OCI-LY1 (cell line): Measurements from ENCODE around the gene PRKAR2A.

Experiments used
- H2AFZ ChIP-seq: fragments of 200-600 bp; sonication (generic), shearing (Covaris generic); 2 replicates; pipeline ENCODE4 v1.6.0; 2014; ENCODE audit warnings: antibody characterized with exemption, mild to moderate bottlenecking, low read length
- H3F3A ChIP-seq: fragments of 200-600 bp; sonication (generic), shearing (Covaris generic); 2 replicates; pipeline ENCODE4 v1.6.0; 2014; ENCODE audit warnings: mild to moderate bottlenecking, antibody characterized with exemption, low read length, moderate library complexity; ENCODE audit not compliant: insufficient read depth
- H3K27ac ChIP-seq: fragments of 200-600 bp; sonication (generic); 2 replicates; pipeline ENCODE4 v1.5.1; 2014; ENCODE audit warnings: low read length, mixed run types, mild to moderate bottlenecking, low read depth; ENCODE audit not compliant: poor library complexity, severe bottlenecking
- H3K27me3 ChIP-seq: fragments of 200-600 bp; sonication (generic); 2 replicates; pipeline ENCODE4 v1.6.0; 2014; ENCODE audit warnings: antibody characterized with exemption, mild to moderate bottlenecking, low read length, moderate library complexity; ENCODE audit not compliant: insufficient read depth
- H3K36me3 ChIP-seq: fragments of 200-600 bp; sonication (generic); 2 replicates; pipeline ENCODE4 v1.6.1; 2014; ENCODE audit warnings: mild to moderate bottlenecking, antibody characterized with exemption, low read length, moderate library complexity, mixed read lengths; ENCODE audit not compliant: insufficient read depth
- H3K4me1 ChIP-seq: fragments of 200-600 bp; sonication (generic); 2 replicates; pipeline ENCODE4 v1.5.1; 2014; ENCODE audit warnings: mild to moderate bottlenecking, low read length, moderate library complexity; ENCODE audit not compliant: insufficient read depth, severe bottlenecking
- H3K4me2 ChIP-seq: fragments of 200-600 bp; sonication (generic), shearing (Covaris generic); 2 replicates; pipeline ENCODE4 v1.6.1; 2014; ENCODE audit warnings: low read length
- H3K4me3 ChIP-seq: fragments of 200-600 bp; sonication (generic); 2 replicates; pipeline ENCODE4 v1.5.1; 2014; ENCODE audit warnings: low read length, low read depth, mild to moderate bottlenecking, mixed read lengths; ENCODE audit not compliant: poor library complexity, severe bottlenecking
- H3K79me2 ChIP-seq: fragments of 200-600 bp; shearing (Covaris generic); 2 replicates; pipeline ENCODE4 v1.6.1; 2016; ENCODE audit warnings: mixed run types, low read length, mixed read lengths; ENCODE audit not compliant: insufficient read depth
- H3K9ac ChIP-seq: fragments of 200-600 bp; sonication (generic), shearing (Covaris generic); 2 replicates; pipeline ENCODE4 v1.6.1; 2014; ENCODE audit warnings: mild to moderate bottlenecking, low read length, mixed read lengths
- H3K9me2 ChIP-seq: fragments of 200-600 bp; sonication (generic), shearing (Covaris generic); 2 replicates; pipeline ENCODE4 v1.6.1; 2014; ENCODE audit warnings: low read depth, mild to moderate bottlenecking, low read length, mixed read lengths
- H3K9me3 ChIP-seq: fragments of 200-600 bp; shearing (Covaris generic); 2 replicates; pipeline ENCODE4 v1.6.1; 2014; ENCODE audit warnings: low read length, mixed read lengths
- H4K20me1 ChIP-seq: fragments of 200-600 bp; sonication (generic), shearing (Covaris generic); 2 replicates; pipeline ENCODE4 v1.6.0; 2016; ENCODE audit warnings: mild to moderate bottlenecking, low read length; ENCODE audit not compliant: insufficient read depth
- CTCF ChIP-seq: fragments of 200-600 bp; sonication (generic), shearing (Covaris generic); IDR thresholded peaks from 2 replicates; pipeline ENCODE4 v1.5.1; 2017; ENCODE audit warnings: mild to moderate bottlenecking, antibody characterized with exemption, low read length, moderate library complexity, mixed read lengths
- EZH2 ChIP-seq: fragments of 200-600 bp; sonication (generic), shearing (Covaris generic); IDR thresholded peaks from 2 replicates; pipeline ENCODE4 v1.8.0; 2017; ENCODE audit warnings: borderline replicate concordance, mixed run types, mild to moderate bottlenecking, antibody characterized with exemption, low read length, moderate library complexity, mixed read lengths

Gene PRKAR2A

GRCh38 chr3:48711727-48712126 is 135.9 kb downstream of the PRKAR2A start:
- Histone ChIP-seq H3K79me2 (peaks cover 98% of the 10 kb centered on the region), H3K9ac (no peak overlapping the region), H3K36me3 (peaks cover 81% of the 10 kb centered on the region), H3K4me2 (no peak overlapping the region), H3K9me2 (no peaks in the 10 kb centered on the region), H3F3A (no peaks in the 10 kb centered on the region), H3K4me1 (peaks cover 29% of the 10 kb centered on the region), H3K9me3 (no peaks in the 10 kb centered on the region), H3K27me3 (no peaks in the 10 kb centered on the region), H2AFZ (no peak overlapping the region), H3K4me3 (no peak overlapping the region), H4K20me1 (no peaks in the 10 kb centered on the region), H3K27ac (no peak overlapping the region)
- TF ChIP-seq CTCF = no peak
- TF ChIP-seq EZH2 = no peak

DNA sequence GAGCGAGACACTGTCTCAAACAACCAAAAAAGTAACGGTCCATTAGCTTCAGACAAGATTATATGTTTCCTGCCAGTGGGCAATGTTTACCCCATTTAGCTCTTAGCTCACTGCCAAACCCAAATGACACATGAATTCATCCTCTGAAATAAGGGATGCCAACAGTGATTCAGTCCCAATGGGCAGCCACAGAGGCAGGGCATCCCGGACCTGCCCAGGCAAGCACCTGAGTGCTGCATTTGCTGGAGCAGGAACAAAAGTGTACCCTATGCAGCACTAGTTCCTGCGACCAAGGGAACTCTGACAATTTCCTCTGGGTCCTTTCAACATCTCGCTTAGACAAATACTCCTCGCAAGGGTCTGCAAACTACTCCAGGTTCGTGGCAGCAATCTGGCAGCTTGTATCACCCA is 138.6 kb downstream of the PRKAR2A start:
- Histone ChIP-seq H3K4me3 (no peak overlapping the region), H3K27ac (peak overlapping the region; percentile 34), H3K36me3 (peaks cover 86% of the 10 kb centered on the region), H4K20me1 (no peaks in the 10 kb centered on the region), H3K9ac (no peak overlapping the region; the same call in 1 of the 2 replicates), H2AFZ (no peak overlapping the region), H3K4me1 (peaks cover 17% of the 10 kb centered on the region), H3F3A (no peaks in the 10 kb centered on the region), H3K79me2 (peaks cover 96% of the 10 kb centered on the region), H3K9me2 (no peaks in the 10 kb centered on the region), H3K27me3 (no peaks in the 10 kb centered on the region), H3K4me2 (peak overlapping the region; percentile 39; the same call in 1 of the 2 replicates), H3K9me3 (no peaks in the 10 kb centered on the region)
- no peak for TF ChIP-seq CTCF
- TF ChIP-seq EZH2 = no peak

GRCh38 chr3:48708481-48708889 is 139.2 kb downstream of the PRKAR2A start:
- peaks cover 93% of the 10 kb centered on the region for H3K79me2 ChIP-seq
- H3K9ac ChIP-seq = no peak overlapping the region; the same call in 1 of the 2 replicates
- no peaks in the 10 kb centered on the region for H3K9me2 ChIP-seq
- peaks cover 17% of the 10 kb centered on the region for H3K4me1 ChIP-seq
- no peaks in the 10 kb centered on the region for H3K27me3 ChIP-seq
- no peaks in the 10 kb centered on the region for H3F3A ChIP-seq
- H2AFZ ChIP-seq = no peak overlapping the region
- H3K4me2 ChIP-seq = peak overlapping the region; percentile 39; the same call in 1 of the 2 replicates
- peak overlapping the region; percentile 34 for H3K27ac ChIP-seq
- peaks cover 83% of the 10 kb centered on the region for H3K36me3 ChIP-seq
- no peaks in the 10 kb centered on the region for H4K20me1 ChIP-seq
- no peak overlapping the region for H3K4me3 ChIP-seq
- no peaks in the 10 kb centered on the region for H3K9me3 ChIP-seq
- TF ChIP-seq EZH2 = no peak
- TF ChIP-seq CTCF = no peak
